Left renal pelvis (tissue), 4 donors: ENCODE results near the gene FBLN1. TPM values are rescaled to one million over a fixed set of nuclear protein-coding genes. Genes with fewer than 3 reads are reported as not detected.
"Not testable (repeated sequence)": the region's sequence is repeated elsewhere in the genome, so short reads cannot be mapped to it uniquely, and the experiment has no call there.

Experiments used
- DNase-seq, 4 donors: peaks; one replicate each; pipeline ENCODE4 v3.0.0-alpha.2; 2013; ENCODE audit warnings: low read depth in 4 of 4, low spot score in 3 of 4
- polyA plus RNA-seq, 4 donors: library from polyadenylated mRNA; unstranded; fragments of 120-200 nt; gene quantifications; one replicate each; pipeline ENCODE4 v1.2.1, GENCODE V29; 2013; ENCODE audit not compliant: insufficient read length in 4 of 4

Gene FBLN1
- polyA plus RNA-seq, 4 donors: 135 to 572 (median 169) TPM

DNA sequence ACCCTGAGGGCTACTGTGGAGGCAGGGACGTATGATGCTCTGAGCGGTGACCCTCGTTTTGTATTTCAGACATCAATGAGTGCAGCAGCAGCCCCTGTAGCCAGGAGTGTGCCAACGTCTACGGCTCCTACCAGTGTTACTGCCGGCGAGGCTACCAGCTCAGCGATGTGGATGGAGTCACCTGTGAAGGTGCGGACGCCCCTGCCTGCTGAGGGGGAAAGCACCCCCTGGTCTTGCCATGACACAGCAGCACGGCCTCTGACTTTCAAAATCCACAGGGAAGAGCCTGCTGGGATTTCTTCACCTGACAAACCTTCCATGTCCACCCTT, 44.3 kb downstream of the FBLN1 start:
- no peak for DNase-seq

GRCh38 chr22:45547731-45548130, 45.0 kb downstream of the FBLN1 start:
- no peak for DNase-seq

DNA sequence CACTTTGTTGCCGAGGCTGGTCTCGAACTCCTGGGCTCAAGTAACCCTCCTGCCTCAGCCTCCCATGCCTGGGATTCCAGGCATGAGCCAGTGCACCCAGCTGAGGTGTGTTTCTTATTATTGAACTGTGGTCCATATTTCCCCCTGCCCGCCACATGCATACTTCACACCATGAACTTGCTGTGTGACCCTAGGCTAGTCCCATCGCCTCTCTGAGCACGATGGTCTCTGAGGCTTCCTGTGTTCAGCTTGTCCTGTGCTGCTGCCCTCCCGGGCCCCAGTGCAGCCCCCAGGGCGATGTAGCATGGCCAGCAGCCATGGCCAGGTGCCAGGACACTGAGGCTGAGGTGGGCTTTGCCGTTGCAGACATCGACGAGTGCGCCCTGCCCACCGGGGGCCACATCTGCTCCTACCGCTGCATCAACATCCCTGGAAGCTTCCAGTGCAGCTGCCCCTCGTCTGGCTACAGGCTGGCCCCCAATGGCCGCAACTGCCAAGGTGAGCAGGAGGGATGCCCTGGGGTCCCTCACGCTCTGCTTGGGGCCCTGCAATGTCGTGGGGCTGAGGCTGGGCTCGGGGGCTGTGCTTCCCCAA, 45.7 kb downstream of the FBLN1 start:
- DNase-seq: no peak

DNA sequence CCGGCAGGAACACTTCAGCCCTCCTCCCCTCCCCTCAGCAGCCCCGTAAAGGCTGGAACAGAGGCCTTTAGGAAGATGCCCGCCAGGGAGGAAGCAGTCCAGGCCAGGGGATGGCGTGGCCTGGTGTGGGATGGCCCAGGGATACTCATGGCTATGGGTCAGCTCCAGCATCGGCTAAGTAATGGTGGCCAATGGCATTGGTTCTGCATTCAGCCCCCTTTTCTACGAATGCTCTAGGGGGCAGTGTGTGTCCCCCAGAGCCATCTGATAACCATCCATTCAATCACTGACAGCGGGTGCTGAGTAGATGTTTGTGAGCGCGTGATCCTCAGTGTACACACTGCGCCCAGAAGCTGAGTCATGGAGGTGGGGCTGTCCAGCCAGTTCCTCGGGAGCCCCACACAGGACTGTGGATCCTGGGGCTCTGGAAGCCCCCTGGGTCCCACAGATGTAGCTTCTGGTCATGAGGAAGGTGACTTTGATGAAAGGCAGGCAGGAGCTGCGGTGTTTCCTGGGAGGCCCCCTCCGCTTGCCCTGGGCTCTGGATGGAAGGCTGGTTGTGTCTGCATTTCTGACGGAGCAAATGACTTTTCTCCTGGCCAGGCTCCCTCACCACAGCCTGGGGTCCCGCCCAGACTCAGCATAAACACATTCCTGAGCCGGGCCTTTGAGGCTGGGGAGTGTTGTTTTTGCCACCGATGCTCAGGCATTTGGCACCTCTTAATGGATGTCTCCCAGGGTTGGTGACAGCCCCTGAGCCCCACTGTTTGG, 46.5 kb downstream of the FBLN1 start:
- no peak for DNase-seq

- no peak for DNase-seq
Observed at GRCh38 chr22:45549762-45550378, 47.2 kb downstream of the FBLN1 start.

DNA sequence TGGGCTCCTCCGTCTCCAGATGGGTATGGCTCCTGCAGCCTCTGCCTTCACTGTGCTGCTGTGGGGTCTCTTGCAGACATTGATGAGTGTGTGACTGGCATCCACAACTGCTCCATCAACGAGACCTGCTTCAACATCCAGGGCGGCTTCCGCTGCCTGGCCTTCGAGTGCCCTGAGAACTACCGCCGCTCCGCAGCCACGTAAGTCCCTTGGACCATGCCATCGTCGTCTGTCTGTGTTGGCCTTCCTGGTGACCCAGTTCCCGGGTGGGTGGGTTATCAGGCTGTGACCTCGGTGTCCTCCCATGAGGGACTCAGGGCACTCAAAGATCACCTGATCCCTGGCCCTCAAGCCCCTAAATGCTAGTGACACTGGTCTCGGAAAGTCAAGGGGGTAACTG, 47.7 kb downstream of the FBLN1 start:
- no peak for DNase-seq

GRCh38 chr22:45550891-45551290, 48.2 kb downstream of the FBLN1 start:
- DNase-seq: no peak

DNA sequence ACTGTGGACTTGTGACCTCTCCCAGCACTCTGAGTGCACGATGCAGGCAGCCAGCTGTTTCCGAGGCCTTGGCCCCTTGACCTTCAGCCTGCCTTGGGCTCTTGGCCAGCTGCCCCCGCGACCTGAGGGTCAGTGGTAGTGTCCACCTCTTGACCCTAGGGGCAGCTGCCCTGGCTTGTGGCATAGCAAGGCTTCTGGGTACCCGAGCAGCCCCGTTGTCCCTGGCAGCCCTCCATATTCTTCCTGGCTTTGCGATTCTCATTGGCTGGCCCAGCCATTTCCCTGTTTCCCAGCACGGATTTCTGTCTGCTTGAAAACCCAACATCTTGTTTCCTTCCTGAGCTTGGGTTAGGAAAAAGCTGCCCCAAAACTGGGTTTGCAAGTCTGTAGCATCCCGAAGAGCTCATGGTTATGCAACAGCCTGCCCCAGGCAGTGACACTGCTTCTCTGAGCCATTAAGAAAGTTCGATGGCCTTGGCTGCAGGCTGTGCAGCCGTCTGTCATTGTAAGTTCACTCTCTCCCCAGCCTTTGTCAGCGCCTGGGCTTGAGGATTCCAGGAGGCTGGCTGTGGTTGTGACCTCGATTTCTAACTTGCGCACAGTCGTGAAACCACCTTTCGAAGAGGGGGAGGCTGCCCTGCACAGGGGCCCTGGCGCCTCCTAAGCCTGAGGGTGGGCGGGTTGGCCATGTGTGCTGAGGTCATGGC, 48.8 kb downstream of the FBLN1 start:
- no peak for DNase-seq

- no peak for DNase-seq
Observed at GRCh38 chr22:45552017-45552411, 49.3 kb downstream of the FBLN1 start.

DNA sequence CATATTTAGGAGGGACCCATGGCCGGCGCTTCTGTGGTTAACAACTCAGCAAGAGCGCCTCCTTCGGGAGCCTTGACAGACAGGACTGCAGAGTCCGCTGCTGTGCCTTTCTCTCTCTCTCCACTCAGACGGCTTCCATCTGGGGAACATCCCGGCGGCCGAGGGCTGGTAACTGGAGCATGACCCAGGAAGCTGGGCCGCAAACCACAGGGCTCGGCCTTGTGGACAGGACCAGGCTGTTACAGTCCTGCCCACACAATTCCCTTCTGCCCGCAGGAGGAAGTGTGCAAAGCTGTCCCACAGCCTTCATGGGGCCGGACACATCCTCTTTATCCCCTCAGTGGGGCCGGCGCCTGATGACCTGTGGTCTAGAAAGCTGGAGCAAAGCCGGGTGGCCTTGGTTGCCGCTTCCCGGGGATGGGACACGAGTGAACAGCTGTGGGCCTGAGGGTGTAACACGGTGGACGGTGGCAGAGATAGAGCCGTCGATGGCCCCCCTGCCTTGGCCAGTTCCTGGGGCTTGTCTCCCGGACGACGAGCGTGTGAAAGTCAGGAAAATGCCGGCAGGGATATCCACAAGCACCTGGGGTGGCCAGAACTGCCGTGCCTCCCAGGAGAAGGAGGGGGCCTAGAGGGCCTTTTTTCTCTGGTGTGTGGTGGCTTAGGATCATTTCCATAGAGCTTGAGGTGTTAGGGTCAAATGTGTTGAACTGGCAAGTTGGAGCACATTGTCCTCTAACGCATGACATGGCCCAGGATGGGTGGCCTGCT, 50.1 kb downstream of the FBLN1 start:
- DNase-seq: peak in 2 of 4 donors; percentile 66 to 71

- DNase-seq: peak in 2 of 4 donors; percentile 72 to 74
Observed at GRCh38 chr22:45553351-45554039, 50.8 kb downstream of the FBLN1 start.

GRCh38 chr22:45554040-45554406, 51.3 kb downstream of the FBLN1 start:
- no peak for DNase-seq

DNA sequence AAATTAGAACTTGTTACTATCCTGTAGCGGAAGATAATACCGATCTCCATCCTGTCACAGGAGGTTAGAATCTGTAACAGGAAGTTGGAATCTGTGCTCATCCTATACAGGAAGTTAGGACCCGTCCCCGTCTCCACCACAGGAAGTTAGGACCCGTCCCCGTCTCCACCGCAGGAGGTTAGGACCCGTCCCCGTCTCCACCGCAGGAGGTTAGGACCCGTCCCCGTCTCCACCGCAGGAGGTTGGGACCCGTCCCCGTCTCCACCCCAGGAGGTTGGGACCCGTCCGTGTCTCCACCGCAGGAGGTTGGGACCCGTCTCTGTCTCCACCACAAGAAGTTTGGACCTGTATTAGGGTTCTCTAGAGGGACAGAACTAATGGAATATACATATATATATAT, 52.2 kb downstream of the FBLN1 start:
- DNase-seq: no peak

GRCh38 chr22:45557926-45558325, 55.2 kb downstream of the FBLN1 start:
- not testable (repeated sequence) for DNase-seq

DNA sequence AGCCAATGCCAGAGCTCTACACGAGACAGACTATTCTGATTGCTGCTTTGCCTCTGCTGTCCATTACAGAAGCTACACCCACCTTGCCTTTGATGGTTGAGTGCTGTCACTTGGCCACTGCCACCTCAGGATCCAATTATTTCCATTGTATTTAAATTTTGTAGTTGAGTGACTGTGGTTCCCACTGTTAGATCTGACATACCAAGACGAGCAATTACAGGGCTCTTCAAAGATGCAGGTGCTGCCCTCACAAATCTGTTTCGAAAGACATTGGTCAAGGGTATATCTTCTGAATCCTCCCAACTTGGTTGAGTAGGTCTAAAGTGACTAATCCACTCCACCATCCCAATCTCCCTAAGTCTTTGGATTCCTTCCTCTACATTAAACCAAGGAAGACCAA, 57.4 kb downstream of the FBLN1 start:
- DNase-seq: not testable (repeated sequence)

GRCh38 chr22:45560761-45561160, 58.1 kb downstream of the FBLN1 start:
- not testable (repeated sequence) for DNase-seq

DNA sequence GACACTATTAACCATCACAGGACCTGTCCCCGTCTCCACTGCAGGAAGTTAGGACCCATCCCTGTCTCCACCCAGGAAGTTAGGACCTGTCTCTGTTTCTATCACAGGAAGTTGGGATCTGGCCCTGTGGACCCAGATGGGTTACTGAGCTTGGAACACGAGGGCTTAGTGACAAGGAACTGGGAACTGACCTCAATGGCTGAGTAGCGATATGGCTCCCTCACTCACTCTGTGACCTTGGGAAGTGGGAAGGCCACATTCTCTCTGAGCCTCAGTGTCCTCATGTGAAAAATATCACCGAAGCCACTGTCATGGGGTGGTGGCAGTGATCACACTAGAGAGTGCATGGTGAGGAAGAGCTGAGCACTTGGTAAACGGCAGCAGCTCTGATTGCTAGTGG, 59.4 kb downstream of the FBLN1 start:
- no peak for DNase-seq

DNA sequence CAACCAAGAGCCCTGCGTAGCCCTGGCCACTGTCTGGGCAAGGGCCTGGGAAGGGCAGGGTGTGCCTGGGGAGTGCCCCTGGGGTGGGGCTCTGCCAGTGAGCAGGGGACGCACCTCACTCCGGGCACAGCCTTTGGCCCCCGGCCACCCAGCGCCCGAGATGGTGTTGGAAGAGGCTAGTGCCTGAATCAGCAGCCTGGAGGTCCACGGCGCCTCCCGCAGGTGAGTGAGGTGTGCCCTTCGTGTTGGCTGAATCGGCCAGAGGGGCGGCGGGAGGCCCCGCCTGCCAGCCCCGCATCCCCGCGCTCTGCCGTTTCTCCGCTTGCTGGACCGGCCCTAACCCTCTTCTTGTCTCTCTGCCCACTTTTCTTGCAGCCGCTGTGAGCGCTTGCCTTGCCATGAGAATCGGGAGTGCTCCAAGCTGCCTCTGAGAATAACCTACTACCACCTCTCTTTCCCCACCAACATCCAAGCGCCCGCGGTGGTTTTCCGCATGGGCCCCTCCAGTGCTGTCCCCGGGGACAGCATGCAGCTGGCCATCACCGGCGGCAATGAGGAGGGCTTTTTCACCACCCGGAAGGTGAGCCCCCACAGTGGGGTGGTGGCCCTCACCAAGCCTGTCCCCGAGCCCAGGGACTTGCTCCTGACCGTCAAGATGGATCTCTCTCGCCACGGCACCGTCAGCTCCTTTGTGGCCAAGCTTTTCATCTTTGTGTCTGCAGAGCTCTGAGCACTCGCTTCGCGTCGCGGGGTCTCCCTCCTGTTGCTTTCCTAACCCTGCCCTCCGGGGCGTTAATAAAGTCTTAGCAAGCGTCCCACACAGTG, 60.1 kb downstream of the FBLN1 start:
- DNase-seq: no peak

DNA sequence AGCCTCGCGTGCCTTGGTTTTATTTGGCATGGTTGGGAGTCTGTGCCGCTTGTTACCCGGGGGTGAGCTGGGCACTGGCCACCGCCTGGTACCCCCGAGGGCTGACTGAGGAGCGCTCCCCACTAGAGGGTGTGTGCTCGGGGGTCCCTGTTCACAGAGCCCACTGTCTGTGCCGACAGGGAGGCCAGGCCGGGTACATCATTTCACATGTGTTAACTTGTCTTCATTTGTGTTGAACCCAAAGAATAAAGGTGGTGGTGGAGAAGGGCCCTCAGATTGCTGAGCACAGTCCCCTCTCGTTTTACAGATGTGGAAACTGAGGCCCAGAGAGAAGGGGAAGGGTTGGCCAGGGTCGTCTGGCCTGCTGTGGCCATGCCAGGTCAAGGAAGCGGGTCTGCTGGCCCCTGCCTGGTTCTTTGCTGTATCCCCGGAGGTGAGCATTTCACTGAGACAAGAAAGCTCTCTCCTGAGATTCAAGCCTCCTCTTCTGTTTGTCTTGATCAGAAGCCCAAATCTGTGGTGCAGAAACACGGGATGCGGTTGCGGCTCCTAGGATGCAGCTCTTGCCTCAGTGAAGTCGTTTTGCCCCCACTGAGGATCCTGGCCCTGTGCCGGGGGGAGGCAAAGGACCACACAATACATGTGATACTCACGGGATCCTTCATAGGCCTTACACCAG, 60.8 kb downstream of the FBLN1 start:
- DNase-seq: no peak
